ENCODE results near the gene PXK.
"Not testable (repeated sequence)": the region's sequence is repeated elsewhere in the genome, so short reads cannot be mapped to it uniquely, and the experiment has no call there.

Gene PXK

GRCh38 chr3:58422756-58423325, 90.1 kb downstream of the PXK start:
- no peak for DNase-seq

- DNase-seq: no peak
These were observed 91.9 kb downstream of the PXK start for GRCh38 chr3:58424613-58425012.

GRCh38 chr3:58425782-58426181, 93.1 kb downstream of the PXK start:
- DNase-seq: no peak

GRCh38 chr3:58427661-58428361, 95.1 kb downstream of the PXK start:
- DNase-seq: no peak

- DNase-seq: no peak
These were observed 97.0 kb downstream of the PXK start for GRCh38 chr3:58429657-58430056.

- DNase-seq: no peak
These were observed 100.2 kb downstream of the PXK start for GRCh38 chr3:58432905-58433304.

GRCh38 chr3:58433400-58434167, 100.9 kb downstream of the PXK start, which contains the start of gene PDHB:
Gene PDHB, minus strand, starts transcription at chr3:58433832. Its CDS starts 23 bp downstream, at chr3:58433809.
- DNase-seq: peak; percentile 82

- no peak for DNase-seq
These were observed 101.4 kb downstream of the PXK start for GRCh38 chr3:58434168-58434504.

- DNase-seq: no peak
These were observed 101.8 kb downstream of the PXK start for GRCh38 chr3:58434511-58434910.

GRCh38 chr3:58434990-58435389, 102.3 kb downstream of the PXK start:
- no peak for DNase-seq

GRCh38 chr3:58437276-58437675, 104.6 kb downstream of the PXK start:
- not testable (repeated sequence) for DNase-seq

- DNase-seq: not testable (repeated sequence)
These were observed 108.3 kb downstream of the PXK start for GRCh38 chr3:58440996-58441355.

- no peak for DNase-seq
These were observed 109.1 kb downstream of the PXK start for GRCh38 chr3:58441514-58442450.

- DNase-seq: no peak
These were observed 119.5 kb downstream of the PXK start for GRCh38 chr3:58452176-58452575.

GRCh38 chr3:58459160-58459559, 126.5 kb downstream of the PXK start:
- no peak for DNase-seq

GRCh38 chr3:58462829-58463180, 130.1 kb downstream of the PXK start:
- DNase-seq: no peak

GRCh38 chr3:58463181-58463941, 130.7 kb downstream of the PXK start:
- peak; percentile 2 for DNase-seq

- no peak for DNase-seq
These were observed 131.2 kb downstream of the PXK start for GRCh38 chr3:58463942-58464271.

- no peak for DNase-seq
These were observed 132.2 kb downstream of the PXK start for GRCh38 chr3:58464866-58465265.

GRCh38 chr3:58466899-58467563, 134.3 kb downstream of the PXK start:
- DNase-seq: no peak

- DNase-seq: no peak
These were observed 136.4 kb downstream of the PXK start for GRCh38 chr3:58469096-58469495.
